Posterior cingulate gyrus (tissue), 11 donors: Measurements from ENCODE around the gene EGLN3.
A peak's percentile ranks its signal among the peaks of the same experiment; 100 is the strongest.
"Not testable (repeated sequence)": the region's sequence is repeated elsewhere in the genome, so short reads cannot be mapped to it uniquely, and the experiment has no call there.

ENCODE experiments used
- DNase-seq, 10 donors: peaks; one replicate each; pipeline versions ENCODE4 v3.0.0 to v3.0.0-alpha.2; 2020 to 2021; ENCODE audit warnings: mixed read lengths in 3 of 10
- intact Hi-C: fragments of 100-400 bp; cut with DNase I; formaldehyde crosslinking; loops from one replicate; pipeline ENCODE4 v1.15.1; 2023

Gene EGLN3

DNA sequence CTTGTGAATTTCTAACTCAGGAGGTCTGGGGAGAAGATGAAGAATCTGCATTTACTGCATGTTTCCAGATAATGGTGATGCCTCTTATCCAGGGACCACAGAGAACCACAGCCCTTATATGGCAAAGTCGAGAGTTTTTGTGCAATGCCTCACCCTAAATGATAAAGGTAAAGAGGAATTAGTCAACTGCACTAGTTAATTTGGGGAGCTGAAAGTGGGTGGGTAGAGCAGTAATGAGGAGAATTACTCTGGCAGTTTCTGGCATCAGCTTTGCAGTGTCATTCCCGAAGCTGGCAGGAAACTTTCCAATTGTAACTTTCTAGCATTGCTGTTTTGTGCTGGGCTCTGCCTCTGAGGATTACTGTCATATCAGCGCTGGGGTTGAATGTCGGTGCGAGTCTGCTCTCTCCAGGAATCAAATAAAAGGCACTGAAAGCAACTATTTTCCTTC, 10.3 kb downstream of the EGLN3 start:
- no peak for DNase-seq
- intact Hi-C loops = loop anchor here (5.0 kb wide), 2 partner anchors 93 to 157 kb away; no protein-coding TSS in a partner anchor

DNA sequence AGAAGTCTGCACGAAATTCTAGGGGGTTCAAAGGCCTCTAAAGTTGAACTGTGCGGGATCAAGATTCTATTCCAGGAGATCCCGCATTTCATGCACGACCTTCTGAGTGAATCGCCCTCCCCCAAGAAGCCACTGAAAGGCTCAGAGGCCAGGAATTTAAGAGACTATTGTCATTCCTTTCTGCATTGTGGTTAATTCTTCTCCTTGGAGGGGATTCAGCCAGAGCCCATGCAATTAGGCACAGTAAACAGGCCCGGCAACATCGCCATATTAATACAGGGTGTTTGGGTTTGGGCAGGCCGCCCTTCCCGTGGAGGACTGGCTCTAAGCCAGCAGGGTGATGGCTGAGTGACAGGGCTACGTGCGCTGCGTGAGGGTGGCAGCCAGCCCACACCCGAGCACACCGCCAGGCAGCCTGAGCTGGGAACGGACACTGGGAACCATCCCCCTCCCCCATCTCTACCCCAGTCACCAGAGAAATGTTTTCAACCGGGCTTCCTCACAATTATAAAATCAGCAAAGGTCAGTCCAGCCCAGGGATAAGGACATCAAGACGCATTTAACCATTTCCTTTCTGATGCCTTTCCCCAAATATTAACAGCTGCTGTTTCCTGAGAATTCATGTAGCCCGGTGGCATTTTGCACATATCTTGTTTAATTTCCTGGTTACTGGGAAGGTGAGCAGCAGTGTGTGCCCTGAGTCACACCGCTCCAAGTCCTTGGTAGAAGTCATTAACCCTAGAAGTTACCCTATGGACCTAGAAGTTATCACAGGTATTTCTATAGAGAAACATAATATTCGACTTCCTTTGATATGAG, 12.5 kb downstream of the EGLN3 start:
- DNase-seq = peak in 9 of 10 donors; percentile 22 to 89 (median 59)
- intact Hi-C loops = no loop called here

DNA sequence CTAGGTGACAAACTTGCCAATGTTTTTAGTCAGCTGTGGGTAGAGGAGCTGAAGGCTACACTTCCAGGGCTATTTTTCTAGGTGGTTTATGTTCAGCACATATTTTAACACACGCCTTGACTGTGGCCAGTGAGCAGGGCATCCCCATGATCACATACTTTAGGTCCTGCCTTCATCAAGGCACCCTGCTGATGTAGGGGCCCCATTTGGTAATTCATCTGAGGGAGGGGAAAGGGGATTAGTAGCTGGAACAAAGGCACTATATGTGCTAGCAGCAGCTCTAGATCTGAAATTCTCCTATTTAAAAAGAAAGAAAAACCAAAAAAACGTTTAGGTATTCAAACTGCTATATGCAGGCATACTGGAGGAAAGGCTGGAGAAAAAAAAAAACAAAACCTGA, 14.5 kb downstream of the EGLN3 start:
- intact Hi-C loops = no loop called here
- DNase-seq = no peak

DNA sequence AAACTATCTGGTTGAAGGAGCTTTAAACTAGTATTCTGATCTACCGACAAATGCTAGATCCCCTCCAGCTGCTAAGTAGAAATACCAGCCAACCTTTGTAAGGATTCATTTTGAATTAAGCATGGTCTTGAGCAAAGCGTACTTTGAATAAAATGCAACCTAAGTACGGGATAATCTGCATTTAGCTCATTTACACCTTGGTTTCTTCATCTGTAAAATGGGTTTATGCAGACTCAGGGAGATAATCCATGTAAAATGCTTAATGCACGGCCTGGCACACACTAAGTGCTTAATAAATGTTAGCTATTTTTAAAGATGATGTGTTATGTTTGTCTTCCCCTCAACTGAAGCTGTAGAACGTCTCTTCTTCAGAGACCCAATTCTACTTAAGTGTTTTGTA, 15.9 kb downstream of the EGLN3 start:
- intact Hi-C loops = no loop called here

DNA sequence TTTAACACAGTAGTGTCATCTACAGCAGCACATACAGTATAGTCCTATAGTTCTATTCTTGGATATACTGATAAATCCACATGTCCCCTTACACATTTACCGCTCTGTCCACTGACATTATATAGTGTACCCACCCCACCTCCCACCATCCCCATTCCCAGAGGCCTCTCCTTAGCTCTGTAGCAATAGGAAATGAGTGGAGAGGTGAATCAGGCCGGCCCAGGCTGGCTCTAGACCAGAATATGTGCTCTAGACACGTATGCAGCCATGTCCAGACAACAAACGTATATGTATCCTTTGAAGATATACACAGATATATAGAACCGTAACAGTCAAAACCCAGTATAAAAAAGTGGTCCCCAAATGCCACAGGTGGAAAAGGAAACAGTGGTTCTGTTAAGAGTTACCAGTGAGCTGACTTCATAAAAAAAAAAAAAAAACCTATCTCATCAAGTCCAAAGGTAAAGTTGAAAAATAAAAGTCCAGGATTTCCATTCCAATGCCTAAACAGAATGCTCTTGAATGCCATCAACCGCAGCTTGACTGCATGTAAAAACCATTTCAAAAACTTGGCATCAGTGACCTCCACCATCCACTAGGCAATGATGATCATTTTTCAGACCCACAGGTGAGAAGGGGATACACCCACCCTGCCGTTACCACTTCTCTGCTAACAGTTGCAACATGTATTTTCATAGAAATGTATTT, 16.7 kb downstream of the EGLN3 start:
- DNase-seq = no peak
- intact Hi-C loops = no loop called here

More for the DNA sequence above, 15.9 kb downstream of the EGLN3 start:
- no peak for DNase-seq

DNA sequence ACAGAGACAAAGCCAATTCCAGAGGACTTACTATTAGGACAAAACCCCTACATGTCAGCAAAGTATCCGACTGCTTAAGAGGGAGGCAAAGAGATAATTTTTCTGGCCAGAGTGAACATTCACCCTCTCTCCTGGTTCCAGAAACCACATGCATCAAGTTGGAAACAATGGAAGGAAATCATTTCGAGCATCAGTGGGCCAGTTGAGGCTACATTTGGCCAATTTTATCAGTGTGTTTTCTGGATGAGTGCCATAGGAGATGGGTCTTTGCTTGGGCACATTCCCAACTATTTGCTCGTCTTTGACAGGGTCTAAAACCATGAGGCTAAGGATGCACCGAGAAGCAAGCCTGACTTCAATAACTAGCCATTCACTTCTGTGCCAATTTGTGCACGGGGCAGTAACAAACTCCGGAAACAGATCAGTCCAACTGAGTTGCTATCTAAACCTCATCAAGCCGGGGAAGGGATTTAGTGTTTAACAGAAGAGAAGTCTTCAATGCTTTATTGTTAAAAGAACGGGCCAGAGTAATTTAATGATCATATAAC, 17.4 kb downstream of the EGLN3 start:
- intact Hi-C loops = no loop called here
- no peak for DNase-seq

DNA sequence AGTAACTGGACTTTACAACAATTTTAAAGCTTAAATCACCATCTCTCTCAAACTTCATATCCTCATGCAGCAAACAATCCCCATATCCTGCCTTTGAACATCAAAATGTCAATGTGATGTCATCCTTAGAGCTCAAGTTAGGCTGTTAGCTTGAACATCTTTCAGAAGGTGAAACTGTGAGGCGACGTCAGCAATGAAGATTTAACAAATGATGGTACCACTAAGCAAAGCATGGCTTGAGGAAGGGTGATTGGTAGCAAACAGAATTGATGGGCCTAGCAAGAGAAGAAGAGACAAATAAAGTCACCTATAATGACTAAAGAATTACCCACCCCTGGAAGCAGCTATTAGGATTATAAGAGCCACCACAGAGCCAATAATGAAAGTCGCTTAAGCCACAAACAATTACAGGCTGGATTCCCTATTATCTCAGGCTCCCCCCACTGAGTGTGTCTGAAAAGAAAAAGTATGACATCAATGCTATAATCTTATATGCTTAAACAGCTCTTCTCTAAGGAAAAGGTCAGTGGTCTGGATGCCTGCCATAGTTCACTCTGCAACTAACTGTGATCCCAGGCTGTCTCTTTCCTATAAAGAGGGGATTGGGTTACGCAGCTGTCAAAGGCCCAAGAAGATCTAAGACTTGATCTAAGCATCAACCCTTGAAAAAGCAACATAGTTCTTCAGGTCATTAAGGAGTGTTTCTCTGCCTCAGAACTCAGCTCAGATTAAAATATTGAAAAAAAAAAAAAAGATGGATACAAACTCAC, 18.1 kb downstream of the EGLN3 start:
- intact Hi-C loops = no loop called here
- no peak for DNase-seq

DNA sequence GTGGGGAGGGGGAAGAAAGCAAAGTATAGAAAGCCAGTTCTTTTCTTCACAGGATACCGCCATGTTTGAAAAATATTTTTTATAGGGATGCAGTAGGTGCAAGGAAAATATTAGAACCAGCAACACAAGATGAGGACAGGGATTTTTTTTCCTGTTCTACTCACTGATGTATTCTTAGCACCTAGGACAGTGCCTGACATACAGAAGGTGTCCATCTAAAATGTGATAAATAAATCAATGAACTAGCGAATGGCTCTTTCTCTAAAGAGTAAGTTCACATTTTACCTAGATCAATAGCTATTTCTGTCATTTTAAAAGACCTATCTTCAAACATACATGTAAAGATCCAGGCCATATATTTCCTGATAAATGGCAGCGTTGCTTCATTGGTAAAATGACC, 18.8 kb downstream of the EGLN3 start:
- intact Hi-C loops = no loop called here
- no peak for DNase-seq

DNA sequence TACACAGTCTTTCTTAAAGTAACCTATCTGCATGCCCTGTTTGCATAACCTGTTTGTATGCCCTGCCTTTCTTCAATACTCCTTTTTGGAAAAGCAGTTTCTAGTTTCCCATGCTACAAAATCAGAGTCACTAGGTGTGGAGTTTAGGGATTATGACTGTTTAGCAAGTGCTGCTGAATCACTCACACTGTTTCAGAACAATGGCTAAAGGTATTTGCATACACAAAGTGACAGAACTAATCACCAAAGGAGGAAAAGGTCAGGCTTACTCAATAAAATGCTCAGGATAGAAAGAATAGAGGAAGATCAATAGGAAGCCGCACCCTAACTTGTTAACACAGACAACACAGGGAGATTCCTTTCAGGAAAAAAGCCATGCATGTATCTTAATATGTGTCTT, 19.4 kb downstream of the EGLN3 start:
- DNase-seq = no peak
- intact Hi-C loops = no loop called here

DNA sequence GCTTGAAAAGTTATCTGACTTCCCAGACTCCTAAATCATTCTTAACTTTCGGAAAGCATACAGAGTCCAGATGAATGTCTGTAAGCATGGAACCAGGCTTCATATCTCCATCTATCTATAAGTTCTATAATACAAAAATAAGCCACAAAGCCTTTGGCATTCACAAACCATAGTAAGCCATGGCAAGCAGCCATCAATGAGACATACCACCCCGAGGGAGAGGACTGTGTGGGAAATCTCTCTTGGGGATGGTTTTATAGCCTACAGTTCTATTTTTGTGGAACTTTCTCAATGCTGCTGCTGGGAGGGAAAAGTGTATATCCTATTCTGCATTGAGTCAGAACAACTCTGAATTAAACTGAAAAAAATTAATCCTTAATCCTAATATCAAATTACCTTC, 20.4 kb downstream of the EGLN3 start:
- no peak for DNase-seq
- intact Hi-C loops = no loop called here

DNA sequence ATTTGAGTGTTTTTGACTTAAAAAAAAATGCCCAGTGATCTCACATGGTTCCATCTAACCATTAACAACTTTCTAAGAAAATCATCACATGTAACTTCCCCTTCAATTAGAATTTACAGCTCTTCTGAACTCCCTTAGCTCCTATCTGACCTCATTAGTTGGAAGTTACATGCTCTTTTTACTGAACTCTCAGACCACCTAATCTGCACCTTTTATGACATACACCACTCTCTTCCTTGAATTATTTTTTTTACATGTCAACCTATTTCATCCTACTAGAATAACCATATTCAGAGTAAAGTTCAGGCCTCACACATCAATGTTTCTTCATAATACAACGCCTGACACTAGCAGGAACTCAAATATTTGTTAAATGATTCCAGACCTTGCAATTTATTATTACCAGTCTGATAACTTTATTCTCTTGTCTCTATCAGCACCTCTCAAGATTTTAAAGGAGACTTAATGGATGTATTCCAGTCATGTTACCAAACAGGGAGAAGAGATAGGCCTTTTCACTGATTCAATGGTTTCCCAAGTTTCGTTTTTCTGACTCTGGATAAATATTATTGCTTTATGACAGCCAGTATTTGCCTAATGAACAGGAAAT, 21.0 kb downstream of the EGLN3 start:
- DNase-seq = no peak
- intact Hi-C loops = no loop called here

DNA sequence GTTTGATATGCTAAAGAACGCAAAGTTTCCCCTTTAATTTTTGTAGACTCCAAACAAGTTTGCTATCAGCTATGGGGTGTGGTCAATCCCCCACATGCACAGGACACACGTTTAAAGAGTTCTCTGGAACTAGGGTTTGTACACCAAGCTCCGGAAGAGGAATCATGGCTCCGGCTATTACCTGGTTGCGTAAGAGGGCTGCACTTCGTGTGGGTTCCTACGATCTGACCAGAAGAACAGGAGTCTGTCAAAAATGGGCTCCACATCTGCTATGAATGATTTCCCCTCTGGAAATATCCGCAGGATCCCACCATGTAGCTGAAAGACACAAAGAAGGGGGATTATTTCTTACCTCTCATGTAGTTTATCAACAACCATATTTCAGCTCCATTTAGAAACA, 22.0 kb downstream of the EGLN3 start:
- DNase-seq = no peak
- intact Hi-C loops = no loop called here

DNA sequence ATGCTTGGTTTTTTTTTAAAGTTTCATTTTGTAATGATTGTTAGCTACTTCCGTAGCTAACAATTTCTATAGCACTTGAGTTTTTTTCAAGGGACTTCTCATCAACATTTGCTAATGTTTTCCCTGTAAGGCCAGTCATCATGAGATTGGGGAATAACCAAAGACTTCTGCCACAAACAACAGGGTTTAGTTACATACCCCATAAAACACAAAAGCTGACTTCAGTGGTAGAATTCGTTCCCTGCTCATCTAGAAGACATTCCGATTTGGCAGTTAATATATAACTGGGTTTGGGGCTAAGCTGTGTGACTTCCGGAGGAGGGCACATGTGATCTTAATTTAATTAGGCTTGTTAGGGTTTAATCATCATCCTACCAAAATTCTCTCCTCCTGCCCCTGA, 22.9 kb downstream of the EGLN3 start:
- intact Hi-C loops = no loop called here
- DNase-seq = no peak

DNA sequence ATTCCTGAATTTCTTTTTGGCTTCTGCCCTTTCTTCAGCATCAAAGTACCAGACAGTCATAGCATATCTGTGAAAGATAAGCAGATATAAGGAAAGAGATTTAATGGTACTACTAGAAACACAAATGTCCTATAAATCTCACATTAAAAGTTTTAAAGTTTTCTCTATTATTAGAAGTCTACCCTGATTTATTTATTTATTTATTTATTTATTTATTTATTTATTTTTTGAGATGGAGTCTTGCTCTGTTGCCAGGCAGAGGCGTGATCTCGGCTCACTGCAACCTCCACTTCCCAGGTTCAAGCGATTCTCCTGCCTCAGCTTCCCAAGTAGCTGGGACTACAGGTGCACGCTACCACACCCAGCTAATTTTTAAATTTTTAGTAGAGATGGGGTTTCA, 23.9 kb downstream of the EGLN3 start:
- intact Hi-C loops = not testable (repeated sequence)
- peak in 1 of 10 donors; percentile 58 for DNase-seq

DNA sequence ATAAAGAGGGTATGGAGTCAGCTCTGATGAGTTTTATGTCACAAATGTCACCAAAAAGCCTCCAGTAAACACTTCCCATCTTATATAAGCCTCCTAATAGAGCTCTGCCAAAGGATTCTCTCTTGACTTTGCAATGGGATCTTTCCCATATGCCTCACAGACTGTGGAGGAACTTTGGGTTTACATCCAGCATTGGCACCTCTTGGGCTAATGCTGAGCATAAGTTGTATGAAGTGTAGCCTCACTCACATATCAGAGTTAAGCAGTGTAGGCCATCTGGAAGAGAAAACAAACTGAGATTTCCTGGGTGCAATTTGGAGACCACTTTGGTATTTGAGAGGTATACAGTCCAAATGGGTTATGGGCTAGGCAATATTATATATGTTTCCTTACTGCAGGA, 24.9 kb downstream of the EGLN3 start:
- intact Hi-C loops = no loop called here
- no peak for DNase-seq

DNA sequence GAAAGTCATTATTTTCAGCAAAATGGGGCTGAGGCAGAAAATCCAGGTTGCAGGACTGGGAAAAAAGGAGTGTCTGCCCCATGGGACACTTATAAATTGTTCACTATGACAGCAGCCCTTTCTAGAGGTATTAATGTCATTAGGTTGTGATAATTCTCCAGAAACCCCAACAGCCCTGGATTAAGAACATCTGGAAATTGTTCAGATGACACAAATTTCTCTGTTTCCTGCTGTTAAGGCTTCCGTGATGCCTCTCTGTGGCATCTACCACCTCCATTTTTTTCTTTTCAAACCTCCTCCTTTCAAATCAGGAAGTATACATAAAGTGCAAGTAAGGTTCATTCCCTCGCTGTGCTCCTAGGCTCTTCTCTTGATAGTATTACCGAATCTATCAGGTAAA, 25.6 kb downstream of the EGLN3 start:
- intact Hi-C loops = no loop called here
- DNase-seq = no peak

DNA sequence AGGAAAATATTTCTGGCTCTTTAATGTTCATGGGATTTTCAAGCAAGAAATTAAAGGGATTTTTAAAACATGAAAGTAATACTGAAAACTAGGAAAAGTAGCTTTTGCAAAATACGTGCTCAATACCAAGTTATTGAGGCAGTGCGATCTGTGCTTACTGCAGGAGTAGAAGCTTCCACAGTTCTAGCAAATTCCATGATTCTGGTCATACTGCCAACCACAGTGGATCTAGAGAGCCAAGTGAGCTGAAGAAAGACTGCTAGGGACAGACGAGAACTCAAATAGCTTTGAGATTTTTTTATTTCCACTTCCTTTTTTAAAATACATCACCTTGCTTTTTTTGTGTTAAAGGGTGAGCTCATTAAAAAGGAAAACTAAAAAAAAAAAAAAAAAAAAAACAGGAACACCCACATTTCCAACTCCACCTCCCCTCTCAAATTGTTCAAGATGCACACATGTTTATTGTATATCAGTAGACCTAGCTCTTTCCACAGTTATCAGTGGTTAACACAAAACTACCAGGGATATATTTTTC, 26.2 kb downstream of the EGLN3 start:
- intact Hi-C loops = no loop called here

DNA sequence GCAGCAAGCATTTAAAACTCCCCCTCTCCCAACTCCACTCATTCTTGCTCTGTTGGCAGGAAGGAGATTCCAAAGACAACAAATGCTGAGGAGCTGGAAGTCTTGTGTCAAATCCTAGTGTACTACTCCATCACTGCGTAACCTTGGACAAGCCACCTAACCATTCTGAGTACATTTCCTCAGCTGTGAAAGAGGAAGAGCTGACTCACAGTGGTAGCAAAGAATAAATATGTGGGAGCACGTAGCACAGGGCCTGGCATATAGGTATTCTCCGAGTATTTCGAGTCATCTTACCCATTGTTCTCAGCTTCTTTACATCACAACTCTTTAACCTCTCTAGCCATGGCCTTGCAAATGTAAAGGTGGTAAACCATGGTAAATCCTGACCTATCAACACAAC, 28.7 kb downstream of the EGLN3 start:
- DNase-seq = no peak

More for the DNA sequence above, 26.2 kb downstream of the EGLN3 start:
- DNase-seq = no peak

DNA sequence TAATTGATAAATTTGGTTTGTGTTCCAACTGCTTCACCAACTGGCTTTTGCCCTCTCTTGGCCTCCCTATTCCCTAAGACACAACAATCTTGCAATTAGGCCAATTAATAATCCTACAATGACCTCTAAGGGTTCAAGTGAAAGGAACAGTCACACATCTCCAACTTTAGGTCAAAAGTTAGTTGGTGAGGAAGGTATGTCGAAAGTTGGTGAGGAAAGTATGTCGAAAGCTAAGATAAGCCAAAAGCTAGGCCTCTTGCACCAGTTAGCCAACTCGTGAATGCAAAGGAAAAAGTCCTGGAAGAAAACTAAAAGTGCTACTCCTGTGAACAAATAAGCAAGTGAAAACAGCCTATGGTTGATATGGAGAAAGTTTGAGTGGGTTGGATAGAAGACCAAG, 32.6 kb downstream of the EGLN3 start:
- intact Hi-C loops = no loop called here
- DNase-seq = no peak

More for the DNA sequence above, 28.7 kb downstream of the EGLN3 start:
- intact Hi-C loops = no loop called here

DNA sequence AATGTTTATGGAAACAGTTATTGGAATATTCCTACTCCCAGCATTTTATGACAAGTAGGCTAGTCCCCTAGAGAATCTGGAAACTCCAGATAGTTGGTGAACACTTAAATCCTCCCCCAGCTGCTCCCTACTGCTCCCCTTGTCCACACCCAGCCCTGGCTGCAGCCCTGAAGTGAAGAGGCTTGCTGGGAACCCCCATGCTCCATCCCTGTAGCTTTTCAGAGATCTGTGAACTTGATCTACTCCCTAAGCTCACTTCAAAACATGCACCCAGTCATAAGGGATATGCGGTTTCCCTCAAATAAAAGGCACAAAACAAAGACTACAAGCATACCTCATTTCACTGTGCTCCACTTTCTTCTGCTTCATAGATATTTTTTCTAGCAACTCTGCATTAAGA, 33.2 kb downstream of the EGLN3 start:
- intact Hi-C loops = no loop called here
- DNase-seq = no peak
